GM12874 (cell line): Measurements from ENCODE around the gene CACHD1.

Experiments
- CTCF ChIP-seq: IDR thresholded peaks from 2 replicates; pipeline ENCODE4 v1.5.1; 2011; ENCODE audit warnings: low read depth, mild to moderate bottlenecking, control low read depth, low read length, moderate library complexity; ENCODE audit not compliant: insufficient read depth

CACHD1 gene

GRCh38 chr1:64459743-64460142 lies 10.2 kb upstream of the CACHD1 start:
- TF ChIP-seq CTCF: no peak

DNA sequence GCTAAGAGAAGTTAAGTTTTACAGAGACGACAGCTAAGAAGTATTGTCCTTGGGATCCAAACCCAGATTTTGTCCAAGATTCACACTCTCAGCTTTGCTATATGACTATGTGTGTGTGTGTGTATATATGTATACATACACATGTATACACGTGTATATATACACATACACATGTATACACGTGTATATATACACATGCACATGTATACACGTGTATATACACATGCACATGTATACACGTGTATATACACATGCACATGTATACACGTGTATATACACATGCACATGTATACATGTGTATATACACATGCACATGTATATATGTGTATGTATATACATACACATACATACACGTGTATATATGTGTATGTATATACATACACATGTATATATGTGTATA lies 3.9 kb upstream of the CACHD1 start:
- TF ChIP-seq CTCF: no peak

- no peak for TF ChIP-seq CTCF
Measured at GRCh38 chr1:64469116-64469976, 583 bp upstream of the CACHD1 start.

DNA sequence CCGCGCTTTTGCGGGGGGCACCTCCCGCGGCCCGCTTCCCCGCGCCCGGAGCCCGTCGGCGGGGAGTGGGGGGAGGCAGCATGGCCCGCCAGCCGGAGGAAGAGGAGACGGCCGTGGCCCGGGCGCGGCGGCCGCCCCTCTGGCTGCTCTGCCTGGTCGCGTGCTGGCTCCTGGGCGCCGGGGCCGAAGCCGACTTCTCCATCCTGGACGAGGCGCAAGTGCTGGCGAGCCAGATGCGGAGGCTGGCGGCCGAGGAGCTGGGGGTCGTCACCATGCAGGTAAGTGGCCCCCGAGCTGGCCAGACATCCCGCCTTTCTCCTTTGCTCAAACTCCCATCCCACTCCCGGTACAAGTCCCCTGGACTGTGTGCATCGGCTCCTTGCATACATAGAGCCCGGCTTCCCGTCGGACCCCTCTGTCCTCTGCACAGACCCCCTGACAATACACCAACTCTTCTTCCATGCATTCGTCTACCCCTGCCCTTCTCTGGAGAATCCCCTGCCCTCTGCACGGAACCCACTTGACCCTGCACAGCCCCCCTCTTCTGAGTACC lies 812 bp downstream of the CACHD1 start:
- TF ChIP-seq CTCF: no peak

GRCh38 chr1:64471218-64472039 lies 1.5 kb downstream of the CACHD1 start:
- no peak for TF ChIP-seq CTCF

DNA sequence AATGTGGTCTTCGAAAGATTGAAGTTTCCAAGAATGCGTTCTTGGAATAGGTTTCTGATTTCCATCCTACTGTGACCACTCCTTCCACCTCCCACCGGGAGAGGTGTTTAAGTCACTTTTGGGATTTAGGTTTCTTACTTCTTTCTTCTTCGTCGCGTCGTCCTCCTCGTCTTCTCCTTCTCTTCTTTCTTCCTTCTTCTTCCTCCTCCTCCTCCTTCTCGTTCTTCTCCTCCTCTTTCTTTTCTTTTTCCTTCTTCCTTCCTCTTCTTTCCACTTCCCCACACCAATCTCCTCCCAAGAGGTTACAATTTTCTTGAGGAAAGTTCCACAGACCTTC lies 2.1 kb downstream of the CACHD1 start:
- no peak for TF ChIP-seq CTCF

GRCh38 chr1:64472805-64473204 lies 2.9 kb downstream of the CACHD1 start:
- TF ChIP-seq CTCF: no peak
